Stimulated activated CD4-positive, alpha-beta T cell treated with anti-CD3 and anti-CD28 coated beads, Interleukin-1b, Interleukin-23, amount 100 ng/mL, for 48 hours (primary cell): ENCODE measurements around the gene ATPAF1.

Experiments used
- DNase-seq: peaks from one replicate; pipeline ENCODE4 v3.0.0-alpha.2; 2020

Gene ATPAF1

GRCh38 chr1:46613661-46614603 is 54.2 kb downstream of the ATPAF1 start:
- DNase-seq: peak; percentile 31

GRCh38 chr1:46612937-46613660 is 55.1 kb downstream of the ATPAF1 start:
- no peak for DNase-seq

- no peak for DNase-seq
Observed at GRCh38 chr1:46611691-46612221, 56.4 kb downstream of the ATPAF1 start.

GRCh38 chr1:46607345-46608130 is 60.6 kb downstream of the ATPAF1 start:
- DNase-seq: no peak

GRCh38 chr1:46606255-46606965 is 61.8 kb downstream of the ATPAF1 start:
- no peak for DNase-seq

GRCh38 chr1:46605232-46605631 is 62.9 kb downstream of the ATPAF1 start:
- no peak for DNase-seq

GRCh38 chr1:46603858-46604549 is 64.2 kb downstream of the ATPAF1 start, which contains the start of gene MKNK1:
TSS of gene MKNK1 (minus strand) at chr1:46604268. CDS start at chr1:46583327, 20,941 bp downstream.
- peak; percentile 98 for DNase-seq

- no peak for DNase-seq
Observed at GRCh38 chr1:46603481-46603857, 64.7 kb downstream of the ATPAF1 start.

- DNase-seq: no peak
Observed at GRCh38 chr1:46601257-46602007, 66.7 kb downstream of the ATPAF1 start.

- DNase-seq: no peak
Observed at GRCh38 chr1:46599059-46599970, 68.8 kb downstream of the ATPAF1 start.

GRCh38 chr1:46596846-46597245 is 71.3 kb downstream of the ATPAF1 start:
- no peak for DNase-seq

GRCh38 chr1:46596036-46596435 is 72.1 kb downstream of the ATPAF1 start:
- DNase-seq: no peak

- DNase-seq: no peak
Observed at GRCh38 chr1:46595127-46595526, 73.0 kb downstream of the ATPAF1 start.

GRCh38 chr1:46594063-46594462 is 74.1 kb downstream of the ATPAF1 start:
- DNase-seq: no peak

- no peak for DNase-seq
Observed at GRCh38 chr1:46592823-46593222, 75.3 kb downstream of the ATPAF1 start.

- DNase-seq: no peak
Observed at GRCh38 chr1:46589529-46589928, 78.6 kb downstream of the ATPAF1 start.

GRCh38 chr1:46587069-46587468 is 81.1 kb downstream of the ATPAF1 start:
- DNase-seq: no peak

GRCh38 chr1:46585312-46585938 is 82.7 kb downstream of the ATPAF1 start:
- DNase-seq: no peak

GRCh38 chr1:46583494-46583893 is 84.7 kb downstream of the ATPAF1 start:
- DNase-seq: no peak
